GM18951 (cell line): Measurements from ENCODE around the gene ANG.
"Not testable (repeated sequence)": the region's sequence is repeated elsewhere in the genome, so short reads cannot be mapped to it uniquely, and the experiment has no call there.

Experiments used
- POLR2A ChIP-seq: IDR thresholded peaks from 4 replicates; pipeline ENCODE4 v1.6.1; 2011; ENCODE audit warnings: mild to moderate bottlenecking; ENCODE audit not compliant: insufficient read length, insufficient read depth; ENCODE audit errors: extremely low read depth
- in situ Hi-C: fragments of 300-500 bp; cut with MboI; formaldehyde crosslinking; loops from one replicate; pipeline ENCODE4 v1.12.0; 2022; ENCODE audit warnings: low sequenced_read_pairs, mixed read lengths, inconsistent platforms; ENCODE audit not compliant: unreplicated experiment

ANG gene

GRCh38 chr14:20692116-20692751 lies 3.7 kb downstream of the ANG start:
- no peak for TF ChIP-seq POLR2A
- in situ Hi-C loops, result no loop called here

- in situ Hi-C loops, result loop anchor here (5.0 kb wide), 1 partner anchor 161 kb away; no protein-coding TSS in a partner anchor
- TF ChIP-seq POLR2A, result no peak
These were observed 8.2 kb downstream of the ANG start for GRCh38 chr14:20696764-20697163.

- in situ Hi-C loops, result loop anchor here (5.0 kb wide), 1 partner anchor 160 kb away; no protein-coding TSS in a partner anchor
- TF ChIP-seq POLR2A, result no peak
These were observed 8.9 kb downstream of the ANG start for GRCh38 chr14:20697273-20698017.

GRCh38 chr14:20698018-20698329 lies 9.4 kb downstream of the ANG start:
- in situ Hi-C loops, result loop anchor here (5.0 kb wide), 1 partner anchor 159 kb away; no protein-coding TSS in a partner anchor
- TF ChIP-seq POLR2A, result no peak

GRCh38 chr14:20698934-20699333 lies 10.4 kb downstream of the ANG start:
- in situ Hi-C loops, result loop anchor here (5.0 kb wide), 1 partner anchor 158 kb away; no protein-coding TSS in a partner anchor
- no peak for TF ChIP-seq POLR2A

GRCh38 chr14:20699931-20700330 lies 11.4 kb downstream of the ANG start:
- TF ChIP-seq POLR2A, result no peak
- in situ Hi-C loops, result loop anchor here (5.0 kb wide), 1 partner anchor 157 kb away; no protein-coding TSS in a partner anchor

- in situ Hi-C loops, result not testable (repeated sequence)
These were observed 12.4 kb downstream of the ANG start for GRCh38 chr14:20700965-20701364.

- in situ Hi-C loops, result no loop called here
- no peak for TF ChIP-seq POLR2A
These were observed 18.2 kb downstream of the ANG start for GRCh38 chr14:20706657-20707355.

GRCh38 chr14:20707622-20708021 lies 19.1 kb downstream of the ANG start:
- in situ Hi-C loops, result no loop called here
- TF ChIP-seq POLR2A, result no peak

GRCh38 chr14:20711261-20711660 lies 22.7 kb downstream of the ANG start:
- no peak for TF ChIP-seq POLR2A
- in situ Hi-C loops, result no loop called here

- in situ Hi-C loops, result no loop called here
- no peak for TF ChIP-seq POLR2A
These were observed 23.1 kb downstream of the ANG start for GRCh38 chr14:20711685-20712084.

- no peak for TF ChIP-seq POLR2A
- in situ Hi-C loops, result no loop called here
These were observed 24.3 kb downstream of the ANG start for GRCh38 chr14:20712904-20713303.

GRCh38 chr14:20714593-20715250 lies 26.2 kb downstream of the ANG start:
- in situ Hi-C loops, result no loop called here
- TF ChIP-seq POLR2A, result no peak
